ENCODE results near the gene SCMH1.
"Not testable (repeated sequence)": the region's sequence is repeated elsewhere in the genome, so short reads cannot be mapped to it uniquely, and the experiment has no call there.

The SCMH1 gene

GRCh38 chr1:41241749-41242341 is at the start of gene SCMH1:
SCMH1 (minus strand) TSS chr1:41242306; CDS start chr1:41186133, 56,173 bp downstream.
- DNase-seq = peak; percentile 37 to 52

GRCh38 chr1:41291195-41291594 is 49.1 kb upstream of the SCMH1 start:
- DNase-seq = no peak

GRCh38 chr1:41289196-41289595 is 47.1 kb upstream of the SCMH1 start:
- DNase-seq = no peak

- DNase-seq = no peak
These were observed 44.9 kb upstream of the SCMH1 start for GRCh38 chr1:41286992-41287391.

- no peak for DNase-seq
These were observed 44.4 kb upstream of the SCMH1 start for GRCh38 chr1:41286486-41286885.

GRCh38 chr1:41285818-41286217 is 43.7 kb upstream of the SCMH1 start:
- no peak for DNase-seq

- DNase-seq = no peak
These were observed 42.0 kb upstream of the SCMH1 start for GRCh38 chr1:41284121-41284520.

GRCh38 chr1:41282679-41283317 is 40.7 kb upstream of the SCMH1 start:
- peak; percentile 13 to 27 for DNase-seq

GRCh38 chr1:41281334-41281733 is 39.2 kb upstream of the SCMH1 start:
- no peak for DNase-seq

- no peak for DNase-seq
These were observed 38.3 kb upstream of the SCMH1 start for GRCh38 chr1:41280202-41281032.

- no peak for DNase-seq
These were observed 36.0 kb upstream of the SCMH1 start for GRCh38 chr1:41278076-41278475.

GRCh38 chr1:41277371-41277975 is 35.4 kb upstream of the SCMH1 start:
- DNase-seq = no peak

- no peak for DNase-seq
These were observed 33.7 kb upstream of the SCMH1 start for GRCh38 chr1:41275831-41276230.

- no peak for DNase-seq
These were observed 32.8 kb upstream of the SCMH1 start for GRCh38 chr1:41274752-41275545.

- DNase-seq = no peak
These were observed 30.5 kb upstream of the SCMH1 start for GRCh38 chr1:41272601-41273000.

- peak; percentile 70 for DNase-seq
These were observed 26.2 kb upstream of the SCMH1 start for GRCh38 chr1:41268154-41268770.

GRCh38 chr1:41261926-41262618 is 20.0 kb upstream of the SCMH1 start:
- DNase-seq = no peak

- DNase-seq = no peak
These were observed 18.7 kb upstream of the SCMH1 start for GRCh38 chr1:41260768-41261167.

GRCh38 chr1:41259221-41259620 is 17.1 kb upstream of the SCMH1 start:
- DNase-seq = no peak

- DNase-seq = no peak
These were observed 13.9 kb upstream of the SCMH1 start for GRCh38 chr1:41255978-41256377.

- not testable (repeated sequence) for DNase-seq
These were observed 9.0 kb upstream of the SCMH1 start for GRCh38 chr1:41251120-41251519.

GRCh38 chr1:41249319-41249718 is 7.2 kb upstream of the SCMH1 start:
- no peak for DNase-seq

Measured in stimulated activated CD4-positive, alpha-beta T cell treated with anti-CD3 and anti-CD28 coated beads, Interleukin-2, amount 100 ng/mL, for 48 hours (primary cell).